ENCODE results near the gene POLR2J.

GRCh38 chr7:102450242-102450641 lies 28.5 kb downstream of the POLR2J start:
- TF ChIP-seq CTCF (IDR thresholded peaks at IDR 0.05) (no peak), POLR2A (IDR thresholded peaks at IDR 0.05) (no peak)
